K562 (cell line): ENCODE results near the gene MAZ. TPM values are rescaled to one million over a fixed set of nuclear protein-coding genes. Genes with fewer than 3 reads are reported as not detected.

ENCODE experiments used
- COPS2 ChIP-seq: fragments of 450-650 bp; conservative IDR thresholded peaks from 2 replicates; pipeline ENCODE4 v1.6.1; 2016; ENCODE audit warnings: mild to moderate bottlenecking, moderate library complexity
- MBD2 ChIP-seq: sonication (generic); IDR thresholded peaks from 2 replicates; pipeline ENCODE4 v1.6.1; 2016; ENCODE audit warnings: low read depth, borderline replicate concordance
- MGA ChIP-seq: fragments of 450-650 bp; IDR thresholded peaks from 2 replicates; pipeline ENCODE4 v1.6.1; 2016; ENCODE audit warnings: mild to moderate bottlenecking, moderate library complexity
- MTA3 ChIP-seq: fragments of 450-650 bp; formaldehyde crosslinking; IDR thresholded peaks from 2 replicates; pipeline ENCODE4 v1.6.1; 2017; ENCODE audit warnings: mild to moderate bottlenecking, borderline replicate concordance
- PRMT5 ChIP-seq: sonication (generic); formaldehyde crosslinking; IDR thresholded peaks from 2 replicates; pipeline ENCODE4 v1.5.0; 2020; ENCODE audit warnings: missing genetic modification reagents
- SP2 ChIP-seq: IDR thresholded peaks from 2 replicates; pipeline ENCODE4 v1.6.1; 2011; ENCODE audit warnings: mild to moderate bottlenecking, low read depth, low read length, moderate library complexity; ENCODE audit not compliant: poor library complexity, severe bottlenecking; ENCODE audit errors: extremely low read depth
- TRIM28 ChIP-seq: fragments of 450-650 bp; IDR thresholded peaks from 2 replicates; pipeline ENCODE4 v1.6.1; 2017
- ZBTB33 ChIP-seq: sonication (generic); formaldehyde crosslinking; IDR thresholded peaks from 2 replicates; pipeline ENCODE4 v1.8.1; 2023; ENCODE audit warnings: mild to moderate bottlenecking, missing genetic modification reagents
- polyA plus RNA-seq, 8 experiments: library from polyadenylated mRNA; depleted of rRNA in 4 of 8; stranded (reverse) in 5 of 8; unstranded in 3 of 8; fragments of >200 nt; fragmentation: Nextera tagmentation in 2 of 8; fragmentation: Illumina TruSeq in 1 of 8; extraction: Ambion mirVana in 2 of 8; extraction: Trizol in 1 of 8; gene quantifications; 2 replicates each; pipeline versions ENCODE4 v1.2.1 to v1.2.3, GENCODE V29; 2011 to 2014; ENCODE audit warnings: inconsistent platforms in 1 of 8, missing spikeins in 1 of 8
- total RNA-seq, 7 experiments: library from RNA; depleted of rRNA in 6 of 7; stranded (reverse); fragments of >200 nt in 6 of 7; fragmentation: Illumina TruSeq in 2 of 7; extraction: Trizol in 2 of 7; gene quantifications; 2 replicates each; pipeline versions ENCODE4 v1.2.1 to v1.2.3, GENCODE V29; 2011 to 2021; ENCODE audit warnings: low replicate concordance in 1 of 7

The MAZ gene
- total and polyA plus RNA-seq, 9 of the 15 experiments (the other 6 are each of a cell fraction or from before 2014, with no cell fraction given), result 45.4 to 532 (median 250) TPM

GRCh38 chr16:29807426-29808218 lies 1.3 kb downstream of the MAZ start (continued):
- TF ChIP-seq MTA3 (peak; percentile 90; the same call in 1 of the 2 replicates), ZBTB33 (CRISPR knock-in tag) (peak; percentile 79), MBD2 (no peak; the same call in 1 of the 2 replicates), COPS2 (no peak), MGA (peak; percentile 99), SP2 (no peak), TRIM28 (no peak), PRMT5 (CRISPR knock-in tag) (peak; percentile 70; the same call in 1 of the 2 replicates)
